Fibroblast of the conjunctiva (primary cell): Measurements from ENCODE around the gene KIRREL2.
"Not testable (repeated sequence)": the region's sequence is repeated elsewhere in the genome, so short reads cannot be mapped to it uniquely, and the experiment has no call there.

ENCODE experiments used
- DNase-seq: peaks from one replicate; pipeline ENCODE4 v3.0.0-alpha.2; 2010; ENCODE audit warnings: low read depth

Gene KIRREL2

GRCh38 chr19:35897706-35898451 is 41.2 kb downstream of the KIRREL2 start:
- DNase-seq, result no peak

- no peak for DNase-seq
These were observed 41.7 kb downstream of the KIRREL2 start for GRCh38 chr19:35898499-35898809.

GRCh38 chr19:35899547-35900214 is 43.0 kb downstream of the KIRREL2 start:
- DNase-seq, result peak; percentile 52

DNA sequence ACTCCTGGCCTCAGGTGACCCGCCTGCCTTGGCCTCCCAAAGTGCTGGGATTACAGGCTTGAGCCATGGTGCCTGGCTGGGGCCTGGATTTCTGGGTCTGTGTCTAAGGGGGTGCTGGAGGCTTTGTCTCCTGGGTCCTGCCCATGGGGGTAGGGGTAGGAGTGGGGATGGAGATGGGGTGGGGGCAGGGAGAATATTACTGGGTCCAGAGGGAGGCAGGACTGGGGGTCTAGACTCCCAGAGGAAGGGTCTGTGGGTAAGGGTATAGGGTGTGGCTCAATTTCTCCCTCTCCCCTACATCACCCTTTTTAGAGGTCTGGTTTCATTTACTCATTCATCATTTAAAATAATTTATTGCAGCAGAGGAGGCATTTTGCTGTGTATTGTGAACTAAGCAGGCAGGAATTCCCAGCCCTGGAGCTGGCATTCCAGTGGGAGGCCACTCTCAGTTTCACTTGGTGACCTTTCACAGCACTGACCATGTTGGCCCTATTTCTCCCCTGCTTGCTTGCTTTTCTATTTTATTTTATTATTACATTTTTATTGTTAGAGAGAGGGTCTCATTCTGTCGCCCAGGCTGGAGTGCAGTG is 44.4 kb downstream of the KIRREL2 start:
- DNase-seq, result no peak

DNA sequence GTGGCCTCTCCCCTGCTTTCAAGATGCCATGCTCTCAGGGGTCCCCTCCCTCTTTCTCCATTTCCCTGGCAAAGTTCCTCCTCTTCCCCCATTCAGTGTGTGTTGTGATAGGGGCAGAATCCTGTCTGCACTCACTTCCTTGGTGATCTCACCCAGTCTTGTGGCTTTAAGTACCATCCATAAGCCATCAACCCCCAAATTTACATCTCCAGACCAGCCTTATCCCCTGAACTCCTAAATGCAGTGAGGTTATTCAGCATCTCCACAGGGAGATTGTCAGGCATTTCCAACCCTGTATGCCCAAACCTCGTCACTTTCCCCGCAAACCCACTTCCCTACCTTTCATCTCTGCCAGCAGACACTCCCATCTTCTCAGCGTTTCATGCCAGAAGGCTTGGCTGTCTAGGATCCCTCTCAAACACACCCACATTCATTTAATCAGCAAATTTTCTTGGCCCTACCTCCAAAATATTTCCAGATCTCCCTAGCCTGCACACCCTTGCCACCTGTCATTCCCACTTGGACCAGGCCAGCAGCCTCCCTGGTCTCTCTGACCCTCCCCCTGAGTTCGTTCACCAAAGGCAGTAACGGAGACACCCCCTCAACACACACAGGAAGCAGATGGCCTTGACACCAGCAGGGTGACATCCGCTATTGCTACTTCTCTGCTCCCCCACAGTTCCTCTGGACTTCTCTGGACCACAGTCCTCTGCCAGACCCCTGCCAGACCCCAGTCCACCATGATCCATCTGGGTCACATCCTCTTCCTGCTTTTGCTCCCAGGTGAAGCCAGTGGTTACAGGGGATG is 45.3 kb downstream of the KIRREL2 start, which contains the start of gene HCST:
Gene HCST (plus strand): TSS at position 676 of the 808 bp plus-strand sequence. CDS start 65 bp downstream, at position 741.
- DNase-seq, result no peak

DNA sequence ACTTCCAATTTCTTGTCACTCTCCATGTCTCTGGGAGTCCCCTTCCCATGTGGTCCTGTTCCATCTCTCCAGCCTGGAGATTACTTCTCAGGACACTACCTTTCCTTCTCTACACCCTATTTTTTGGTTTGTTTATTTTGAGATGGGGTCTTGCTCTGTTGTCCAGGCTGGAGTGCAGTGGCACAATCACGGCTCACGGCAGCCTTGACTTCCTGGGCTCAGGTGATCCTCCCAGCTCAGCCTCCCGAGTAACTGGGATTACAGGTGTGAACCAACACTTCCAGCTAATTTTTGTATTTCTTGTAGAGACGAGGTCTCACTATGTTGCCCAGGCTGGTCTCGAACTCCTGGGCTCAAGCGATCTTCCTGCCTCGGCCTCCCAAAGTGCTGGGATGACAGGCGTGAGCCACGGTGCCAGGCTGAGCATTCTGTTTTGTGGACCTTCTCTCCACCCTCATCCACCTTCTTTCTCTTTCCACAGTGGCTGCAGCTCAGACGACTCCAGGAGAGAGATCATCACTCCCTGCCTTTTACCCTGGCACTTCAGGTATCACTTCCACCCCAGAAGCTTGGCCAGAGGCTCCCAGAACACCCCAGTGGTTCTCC is 46.3 kb downstream of the KIRREL2 start:
- no peak for DNase-seq

DNA sequence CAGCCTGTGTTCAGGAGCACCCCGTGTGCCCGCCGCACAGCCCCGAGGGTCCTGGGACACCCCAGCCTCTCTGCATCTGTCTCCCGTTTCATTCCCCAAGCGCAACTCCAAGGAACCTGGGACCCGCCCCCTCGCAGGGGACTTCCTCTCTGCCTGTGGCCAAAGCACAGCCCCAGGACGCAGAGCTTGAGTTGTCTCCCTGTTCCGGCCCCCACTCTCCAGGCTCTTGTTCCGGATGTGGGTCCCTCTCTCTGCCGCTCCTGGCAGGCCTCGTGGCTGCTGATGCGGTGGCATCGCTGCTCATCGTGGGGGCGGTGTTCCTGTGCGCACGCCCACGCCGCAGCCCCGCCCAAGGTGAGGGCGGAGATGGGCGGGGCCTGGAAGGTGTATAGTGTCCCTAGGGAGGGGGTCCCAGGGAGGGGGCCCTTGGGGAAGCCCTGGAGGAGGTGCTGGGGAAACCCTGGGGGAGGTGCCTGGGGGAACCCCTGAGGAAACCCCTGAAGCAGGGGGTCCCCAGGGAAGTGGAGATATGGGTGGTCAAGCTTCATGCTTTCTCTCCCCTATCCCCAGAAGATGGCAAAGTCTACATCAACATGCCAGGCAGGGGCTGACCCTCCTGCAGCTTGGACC is 47.0 kb downstream of the KIRREL2 start:
- DNase-seq, result no peak

- DNase-seq, result no peak
These were observed 47.8 kb downstream of the KIRREL2 start for GRCh38 chr19:35904311-35905068.

DNA sequence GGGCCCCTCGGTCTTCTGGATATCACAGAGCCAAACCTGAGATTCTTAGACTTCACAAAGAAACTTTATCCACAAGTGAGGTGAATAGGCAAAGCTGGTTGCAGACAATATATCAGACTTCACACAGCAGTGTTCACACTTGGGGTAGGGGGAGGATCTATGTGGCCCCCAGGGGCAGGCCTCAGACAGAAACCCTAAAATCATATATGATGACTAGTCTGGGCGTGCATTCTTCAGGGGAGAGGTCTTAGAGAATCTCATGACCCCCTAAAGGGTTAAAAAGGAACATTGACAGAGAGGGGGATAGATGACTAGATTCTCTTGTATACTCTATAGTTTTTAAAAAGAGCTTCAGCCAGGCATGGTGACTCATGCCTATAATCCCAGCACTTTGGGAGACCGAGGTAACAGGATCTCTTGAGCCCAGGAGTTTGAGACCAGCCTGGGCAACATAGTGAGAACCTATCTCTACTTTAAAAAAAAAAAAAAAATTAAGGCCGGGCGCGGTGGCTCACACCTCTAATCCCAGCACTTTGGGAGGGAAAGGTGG is 48.5 kb downstream of the KIRREL2 start:
- DNase-seq, result no peak

DNA sequence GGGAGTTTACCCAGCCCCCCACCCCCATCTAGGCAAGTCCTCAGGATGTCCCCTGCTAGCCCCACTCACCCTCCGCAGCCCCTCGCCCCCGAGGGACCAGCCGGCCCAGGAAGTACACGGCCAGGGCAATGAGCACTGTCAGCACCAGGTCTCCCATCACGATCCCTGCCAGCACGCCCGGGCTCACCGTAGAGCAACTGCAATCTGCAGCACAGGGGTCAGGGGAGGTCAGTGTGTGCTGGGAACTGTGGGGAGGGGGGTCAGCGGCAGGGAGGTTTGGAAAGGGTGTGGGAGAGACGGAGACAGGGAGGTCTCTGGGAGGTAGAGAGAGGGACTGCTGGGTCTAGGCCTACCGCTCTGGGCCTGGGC is 50.6 kb downstream of the KIRREL2 start:
- no peak for DNase-seq

DNA sequence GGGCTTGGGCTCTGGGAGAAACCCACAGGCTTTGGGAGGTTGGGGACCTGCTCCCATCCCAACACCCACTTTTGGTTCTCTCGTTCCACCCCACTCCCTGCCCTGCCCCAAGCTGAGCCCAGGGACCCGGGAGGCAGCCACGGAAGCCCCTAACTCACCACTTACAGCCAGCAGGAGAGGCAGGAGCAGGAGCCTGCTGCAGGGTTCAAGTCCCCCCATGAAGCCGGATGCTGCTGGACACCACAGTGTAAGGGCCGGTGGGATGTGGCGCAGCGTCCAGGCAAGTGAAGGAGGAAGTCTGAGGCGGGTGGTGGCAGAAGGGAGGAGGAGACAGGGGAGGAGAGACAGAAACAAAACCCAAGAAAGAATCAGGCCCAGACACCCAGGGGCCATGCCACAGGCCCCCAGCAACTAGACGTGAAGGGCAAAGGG is 51.3 kb downstream of the KIRREL2 start, which contains the start of gene TYROBP:
Gene TYROBP (minus strand): TSS at position 286 of the 432 bp plus-strand sequence. CDS start 67 bp downstream, at position 219.
- DNase-seq, result no peak

- no peak for DNase-seq
These were observed 52.4 kb downstream of the KIRREL2 start for GRCh38 chr19:35908973-35909683.

- DNase-seq, result no peak
These were observed 52.9 kb downstream of the KIRREL2 start for GRCh38 chr19:35909684-35910035.

- DNase-seq, result not testable (repeated sequence)
These were observed 53.6 kb downstream of the KIRREL2 start for GRCh38 chr19:35910355-35910754.

- DNase-seq, result no peak
These were observed 54.5 kb downstream of the KIRREL2 start for GRCh38 chr19:35911173-35911572.

DNA sequence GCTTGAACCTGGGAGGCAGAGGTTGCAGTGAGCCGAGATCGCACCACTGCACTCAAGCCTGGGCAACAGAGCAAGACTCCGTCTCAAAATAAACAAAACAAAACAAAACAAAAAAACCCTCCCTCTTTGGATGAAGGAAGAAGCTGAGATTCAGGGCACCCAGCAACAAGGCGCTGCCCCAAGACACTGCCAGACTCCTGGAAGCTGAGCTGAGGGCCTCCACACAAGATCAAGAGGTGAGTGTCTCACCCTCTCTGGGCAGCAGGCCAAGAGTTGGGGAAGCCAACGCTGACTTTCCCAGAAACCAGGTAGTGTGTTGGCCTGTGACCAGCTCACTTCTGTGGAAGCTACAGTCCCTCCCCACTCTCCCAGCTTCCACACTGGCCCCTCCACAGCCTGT is 55.1 kb downstream of the KIRREL2 start:
- DNase-seq, result no peak

- DNase-seq, result no peak
These were observed 56.9 kb downstream of the KIRREL2 start for GRCh38 chr19:35913589-35913988.

- no peak for DNase-seq
These were observed 58.7 kb downstream of the KIRREL2 start for GRCh38 chr19:35915443-35915842.
